ENCODE results near the gene CA6.

GRCh38 chr1:8939362-8939995 is 6.2 kb upstream of the CA6 start:
- TF ChIP-seq CTCF (IDR thresholded peaks at IDR 0.05): no peak
- TF ChIP-seq EZH2 (IDR thresholded peaks at IDR 0.05; ENCODE audit: borderline replicate concordance, insufficient read depth, low read depth, low read length, poor library complexity, severe bottlenecking): no peak
